NCI-H1048 (cell line): ENCODE results near the gene FFAR2.

Experiments
- DNase-seq: peaks from one replicate; lab custom pipeline; 2025; lab: John Stamatoyannopoulos, UW

FFAR2 gene

GRCh38 chr19:35425682-35426081, 22.4 kb upstream of the FFAR2 start:
- no peak for DNase-seq

DNA sequence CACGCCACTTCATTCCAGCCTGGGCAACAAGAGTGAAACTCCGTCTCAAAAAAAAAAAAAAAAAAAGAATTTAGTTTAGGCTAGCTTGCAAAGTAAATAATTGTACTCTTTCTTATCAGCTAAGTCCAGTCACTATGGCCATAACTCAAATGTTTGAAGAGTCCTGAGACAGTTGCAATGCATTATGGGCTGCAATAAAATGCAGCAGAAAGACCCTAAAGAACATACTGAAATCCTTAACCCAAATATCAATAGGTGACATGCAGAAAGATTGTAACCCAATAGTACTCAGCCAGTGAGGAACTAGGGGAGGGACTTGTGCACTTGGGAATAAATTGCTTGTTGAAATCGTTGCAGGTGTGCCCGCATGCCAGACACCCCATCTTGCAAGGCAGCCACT, 20.9 kb upstream of the FFAR2 start:
- DNase-seq: no peak

- no peak for DNase-seq
Measured at GRCh38 chr19:35429698-35430408, 18.2 kb upstream of the FFAR2 start.

DNA sequence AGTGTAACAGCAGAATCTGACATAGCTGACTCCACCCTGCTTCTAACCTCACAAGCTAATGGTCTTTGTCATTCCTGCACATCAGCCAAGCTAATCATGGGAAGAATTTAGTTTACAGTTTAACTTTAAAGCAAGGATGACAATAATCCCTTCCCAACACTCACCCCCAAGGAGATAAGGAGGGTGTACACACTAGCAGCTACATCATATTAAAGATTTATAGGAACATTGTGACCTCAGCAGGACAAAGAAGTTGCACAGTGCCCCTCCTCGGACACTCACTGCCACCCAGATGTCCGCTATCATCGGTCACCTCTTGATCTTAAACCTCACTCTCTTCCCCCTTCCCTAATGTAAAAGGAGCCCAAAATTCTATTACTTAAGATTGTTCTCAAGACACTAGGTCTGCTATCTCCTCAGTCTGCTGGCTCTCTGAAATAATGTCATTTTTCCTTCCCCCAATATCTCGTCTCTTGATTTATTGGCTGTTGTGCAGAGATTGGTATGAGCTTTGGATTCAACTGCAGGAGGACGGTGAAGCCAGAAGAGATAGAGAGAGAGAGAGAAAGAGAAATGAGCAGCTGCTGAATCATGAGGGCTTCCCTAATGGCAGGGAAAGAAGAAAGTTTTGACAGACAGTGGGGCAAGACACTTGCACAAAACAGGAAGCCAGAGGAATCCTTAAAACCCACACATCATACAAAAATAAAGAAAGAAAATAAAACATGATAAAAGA, 17.5 kb upstream of the FFAR2 start:
- no peak for DNase-seq

GRCh38 chr19:35431145-35431807, 16.8 kb upstream of the FFAR2 start:
- DNase-seq: no peak

GRCh38 chr19:35432911-35433310, 15.1 kb upstream of the FFAR2 start:
- DNase-seq: no peak

GRCh38 chr19:35433448-35433847, 14.6 kb upstream of the FFAR2 start:
- DNase-seq: no peak

DNA sequence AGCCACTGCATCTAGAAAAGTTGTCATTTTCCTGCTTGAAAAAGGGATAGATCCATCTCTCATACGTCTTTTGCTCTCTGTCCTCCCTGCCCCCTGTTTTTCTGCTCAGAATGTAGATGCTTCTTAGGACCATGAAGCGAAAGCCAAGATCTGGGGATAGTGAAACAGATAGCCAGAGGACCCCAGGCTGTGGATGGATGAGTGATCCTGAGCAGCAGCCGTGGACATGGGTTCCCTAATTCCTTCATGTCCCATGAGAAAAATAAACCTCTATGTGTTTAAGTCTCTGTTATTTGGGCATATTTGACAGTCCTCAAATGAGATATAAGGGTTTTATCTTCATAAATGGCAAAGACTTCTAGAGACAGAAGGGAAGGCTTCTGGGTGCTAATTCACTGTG, 12.2 kb upstream of the FFAR2 start:
- DNase-seq: no peak

GRCh38 chr19:35436477-35437405, 11.3 kb upstream of the FFAR2 start:
- no peak for DNase-seq

DNA sequence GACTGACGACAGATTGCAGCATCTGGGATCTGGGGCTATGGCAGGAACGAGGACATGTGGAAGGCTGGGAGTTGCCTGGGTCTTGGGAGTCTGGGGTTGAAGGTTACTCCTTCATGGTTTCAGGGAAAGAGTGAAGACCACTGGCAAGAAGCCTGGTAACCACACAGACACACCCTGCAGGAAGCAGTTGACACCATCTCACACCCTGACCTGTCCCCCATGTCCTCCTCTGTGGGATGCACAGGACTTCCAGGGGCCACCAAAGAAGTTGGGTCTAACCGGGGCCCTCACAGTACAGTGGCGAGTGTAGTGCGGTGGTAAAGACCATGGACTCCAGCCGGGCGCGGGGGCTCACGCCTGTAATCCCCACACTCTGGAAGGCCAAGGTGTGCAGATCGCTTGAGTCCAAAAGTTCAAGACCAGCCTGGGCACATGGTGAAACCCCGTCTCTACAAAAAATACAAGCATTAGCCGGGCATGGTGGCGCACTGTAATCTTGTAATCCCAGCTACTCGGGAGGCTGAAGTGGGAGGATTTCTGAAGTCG, 10.6 kb upstream of the FFAR2 start:
- DNase-seq: no peak

- no peak for DNase-seq
Measured at GRCh38 chr19:35438096-35438495, 10.0 kb upstream of the FFAR2 start.

- no peak for DNase-seq
Measured at GRCh38 chr19:35438527-35438926, 9.5 kb upstream of the FFAR2 start.

GRCh38 chr19:35439921-35440320, 8.1 kb upstream of the FFAR2 start:
- no peak for DNase-seq

DNA sequence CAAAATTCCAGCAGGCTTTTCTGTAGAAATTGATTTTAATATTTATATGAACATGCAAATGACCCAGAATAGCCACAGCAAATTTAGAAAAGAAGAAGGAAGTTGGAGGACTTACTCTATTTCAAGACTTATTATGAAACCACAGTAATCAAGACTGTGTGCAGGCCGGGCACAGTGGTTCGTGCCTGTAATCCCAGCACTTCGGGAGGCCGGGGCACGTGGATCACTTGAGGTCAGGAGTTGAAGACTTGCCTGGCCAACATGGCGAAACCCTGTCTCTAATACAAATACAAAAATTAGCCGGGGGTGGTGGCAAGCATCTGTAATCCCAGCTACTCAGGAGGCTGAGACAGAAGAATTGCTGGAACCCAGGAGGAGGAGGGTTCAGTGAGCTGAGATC, 6.0 kb upstream of the FFAR2 start:
- no peak for DNase-seq

GRCh38 chr19:35444735-35445134, 3.3 kb upstream of the FFAR2 start:
- DNase-seq: no peak

- DNase-seq: no peak
Measured at GRCh38 chr19:35445826-35446593, 2.0 kb upstream of the FFAR2 start.

DNA sequence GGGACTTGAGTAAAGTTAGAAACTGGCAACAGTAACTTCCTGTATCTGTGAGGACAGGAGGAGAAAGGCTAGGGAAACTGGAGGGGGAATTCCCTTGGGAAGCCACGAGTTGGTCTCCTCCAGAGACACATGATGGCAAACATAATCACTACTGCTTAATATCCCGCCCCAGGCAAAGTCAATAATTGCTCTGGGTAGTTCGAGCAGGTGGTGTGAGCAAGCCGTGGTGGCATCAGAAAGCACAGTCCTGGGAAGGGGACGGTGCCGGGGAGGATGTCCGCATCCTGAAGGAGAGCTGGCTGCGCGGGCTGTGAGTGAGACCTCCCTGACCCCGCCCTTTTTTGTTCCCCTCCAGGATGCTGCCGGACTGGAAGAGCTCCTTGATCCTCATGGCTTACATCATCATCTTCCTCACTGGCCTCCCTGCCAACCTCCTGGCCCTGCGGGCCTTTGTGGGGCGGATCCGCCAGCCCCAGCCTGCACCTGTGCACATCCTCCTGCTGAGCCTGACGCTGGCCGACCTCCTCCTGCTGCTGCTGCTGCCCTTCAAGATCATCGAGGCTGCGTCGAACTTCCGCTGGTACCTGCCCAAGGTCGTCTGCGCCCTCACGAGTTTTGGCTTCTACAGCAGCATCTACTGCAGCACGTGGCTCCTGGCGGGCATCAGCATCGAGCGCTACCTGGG, 1.4 kb downstream of the FFAR2 start:
- no peak for DNase-seq

- no peak for DNase-seq
Measured at GRCh38 chr19:35451338-35452096, 3.5 kb downstream of the FFAR2 start.

- DNase-seq: no peak
Measured at GRCh38 chr19:35454663-35455062, 6.6 kb downstream of the FFAR2 start.
